Breast epithelium (tissue), 4 donors: ENCODE results near the gene CYREN. TPM values are rescaled to one million over a fixed set of nuclear protein-coding genes. Genes with fewer than 3 reads are reported as not detected.
A peak's percentile ranks its signal among the peaks of the same experiment; 100 is the strongest.
"Not testable (repeated sequence)": the region's sequence is repeated elsewhere in the genome, so short reads cannot be mapped to it uniquely, and the experiment has no call there.

Experiments used
- DNase-seq, 2 donors: peaks; one replicate each; pipeline ENCODE4 v3.0.0-alpha.2; 2019; ENCODE audit warnings: low spot score in 2 of 2
- H3K27ac ChIP-seq, 2 donors: fragments of 200-600 bp; sonication (generic) in 1 of 2; one replicate each; pipeline ENCODE4 v1.5.1; 2016 to 2019; ENCODE audit warnings: mild to moderate bottlenecking in 1 of 2
- H3K27me3 ChIP-seq, 2 donors: fragments of 200-600 bp; sonication (generic) in 1 of 2; one replicate each; pipeline versions ENCODE4 v1.5.1 to v1.6.0; 2017 to 2019; ENCODE audit warnings: control low read depth in 1 of 2, mild to moderate bottlenecking in 1 of 2
- H3K36me3 ChIP-seq: fragments of 200-600 bp; one replicate; pipeline ENCODE4 v1.5.1; 2019
- H3K4me1 ChIP-seq, 2 donors: fragments of 200-600 bp; sonication (generic); one replicate each; pipeline ENCODE4 v1.5.1; 2016 to 2019; ENCODE audit warnings: control low read depth in 1 of 2
- H3K4me3 ChIP-seq, 3 donors: fragments of 200-600 bp; sonication (generic); 1 replicate in 2 of 3; 2 replicates in 1 of 3; pipeline ENCODE4 v1.5.1; 2016 to 2019; ENCODE audit warnings: mild to moderate bottlenecking in 3 of 3, moderate library complexity in 2 of 3
- H3K9me3 ChIP-seq, 2 donors: fragments of 200-600 bp; sonication (generic) in 1 of 2; one replicate each; pipeline ENCODE4 v1.5.1; 2016 to 2019; ENCODE audit warnings: control low read depth in 1 of 2
- CTCF ChIP-seq, 3 donors: fragments of 450-650 bp; IDR thresholded peaks; one replicate each; pipeline ENCODE4 v1.5.1; 2016 to 2017; ENCODE audit warnings: antibody characterized with exemption in 3 of 3, mild to moderate bottlenecking in 3 of 3, moderate library complexity in 3 of 3
- POLR2A ChIP-seq: fragments of 450-650 bp; IDR thresholded peaks from one replicate; pipeline ENCODE4 v1.6.1; 2016; ENCODE audit warnings: antibody characterized with exemption, mild to moderate bottlenecking, moderate library complexity
- POLR2AphosphoS5 ChIP-seq, 3 donors: sonication (generic); formaldehyde crosslinking; IDR thresholded peaks; one replicate each; pipeline ENCODE4 v1.6.1; 2017; ENCODE audit warnings: antibody characterized with exemption in 3 of 3
- intact Hi-C: fragments of 100-400 bp; cut with DNase I; formaldehyde crosslinking; loops from one replicate; pipeline ENCODE4 v1.15.1; 2023; ENCODE audit warnings: low total_unique reads
- total RNA-seq, 3 donors: library from RNA; depleted of rRNA; stranded (reverse); fragments of >200 nt; gene quantifications; one replicate each; pipeline ENCODE4 v1.1.0, GENCODE V29; 2016

The CYREN gene
- total RNA-seq, 3 donors from 2014 or later: 36.8 to 41.6 (median 41.6) TPM

GRCh38 chr7:135178364-135178763 lies 7.9 kb upstream of the CYREN start:
- H3K9me3 ChIP-seq: peaks cover 21 to 29% of the 10 kb centered on the region in 2 donors
- H3K27ac ChIP-seq: peak overlapping the region in 1 of 2 donors; percentile 82
- TF ChIP-seq POLR2A: no peak
- intact Hi-C loops: no loop called here
- peaks cover 0 to 6% of the 10 kb centered on the region in 2 donors for H3K4me1 ChIP-seq
- no peak overlapping the region for H3K4me3 ChIP-seq
- no peaks in the 10 kb centered on the region for H3K27me3 ChIP-seq
- DNase-seq: no peak
- peaks cover 11% of the 10 kb centered on the region for H3K36me3 ChIP-seq

GRCh38 chr7:135177028-135177696 lies 6.7 kb upstream of the CYREN start:
- no peak overlapping the region for H3K4me3 ChIP-seq
- no peaks in the 10 kb centered on the region for H3K27me3 ChIP-seq
- peak in 1 of 3 donors; percentile 70 for TF ChIP-seq POLR2AphosphoS5 (IDR thresholded peaks at IDR 0.05)
- no peak for TF ChIP-seq CTCF (IDR thresholded peaks at IDR 0.05)
- peaks cover 7% of the 10 kb centered on the region for H3K36me3 ChIP-seq
- intact Hi-C loops: no loop called here
- H3K9me3 ChIP-seq: peaks cover 14 to 20% of the 10 kb centered on the region in 2 donors
- peak overlapping the region; percentile 71 to 82 for H3K27ac ChIP-seq
- peak in 1 of 2 donors; percentile 78 for DNase-seq
- peaks cover 0 to 6% of the 10 kb centered on the region in 2 donors for H3K4me1 ChIP-seq

- DNase-seq: peak in 1 of 2 donors; percentile 78
- peak overlapping the region; percentile 71 to 82 for H3K27ac ChIP-seq
- H3K4me1 ChIP-seq: peaks cover 0 to 6% of the 10 kb centered on the region in 2 donors
- H3K27me3 ChIP-seq: no peaks in the 10 kb centered on the region
- intact Hi-C loops: no loop called here
- H3K36me3 ChIP-seq: no peaks in the 10 kb centered on the region
- no peak for TF ChIP-seq POLR2A
- TF ChIP-seq CTCF (IDR thresholded peaks at IDR 0.05): no peak
- no peak for TF ChIP-seq POLR2AphosphoS5 (IDR thresholded peaks at IDR 0.05)
- peaks cover 2 to 8% of the 10 kb centered on the region in 2 donors for H3K9me3 ChIP-seq
- no peak overlapping the region for H3K4me3 ChIP-seq
These were observed 5.4 kb upstream of the CYREN start for GRCh38 chr7:135175931-135176330.

- H3K4me3 ChIP-seq: no peak overlapping the region
- H3K9me3 ChIP-seq: no peaks in the 10 kb centered on the region
- no peak for TF ChIP-seq CTCF (IDR thresholded peaks at IDR 0.05)
- TF ChIP-seq POLR2A: no peak
- TF ChIP-seq POLR2AphosphoS5 (IDR thresholded peaks at IDR 0.05): no peak
- peaks cover 0 to 6% of the 10 kb centered on the region in 2 donors for H3K4me1 ChIP-seq
- no peaks in the 10 kb centered on the region for H3K27me3 ChIP-seq
- H3K36me3 ChIP-seq: no peaks in the 10 kb centered on the region
- intact Hi-C loops: no loop called here
- no peak for DNase-seq
- H3K27ac ChIP-seq: peak overlapping the region in 1 of 2 donors; percentile 82
These were observed 4.4 kb upstream of the CYREN start for GRCh38 chr7:135174941-135175340.

- H3K9me3 ChIP-seq, H3K4me3 ChIP-seq, H3K27ac ChIP-seq, intact Hi-C loops, H3K36me3 ChIP-seq, DNase-seq, H3K27me3 ChIP-seq: not testable (repeated sequence)
- peaks cover 0 to 13% of the 10 kb centered on the region in 2 donors for H3K4me1 ChIP-seq
These were observed 3.4 kb upstream of the CYREN start for GRCh38 chr7:135173916-135174315.

- peak; percentile 67 to 90 for DNase-seq
- H3K9me3 ChIP-seq, H3K36me3 ChIP-seq, intact Hi-C loops, H3K27me3 ChIP-seq: not testable (repeated sequence)
- H3K4me3 ChIP-seq: peak overlapping the region in 2 of 3 donors; percentile 70 to 86
- peak overlapping the region; percentile 94 to 98 for H3K27ac ChIP-seq
- peak in 2 of 3 donors; percentile 48 to 57 for TF ChIP-seq POLR2AphosphoS5 (IDR thresholded peaks at IDR 0.05)
- H3K4me1 ChIP-seq: peaks cover 0 to 20% of the 10 kb centered on the region in 2 donors
These were observed 1.2 kb upstream of the CYREN start for GRCh38 chr7:135171581-135172291.

- Histone ChIP-seq H3K4me3 (peak overlapping the region; percentile 66 to 86 (median 70)), H3K4me1 (peaks cover 0 to 15% of the 10 kb centered on the region in 2 donors), H3K27ac (peak overlapping the region; percentile 94 to 98)
- H3K36me3 ChIP-seq, H3K9me3 ChIP-seq, intact Hi-C loops, DNase-seq, H3K27me3 ChIP-seq: not testable (repeated sequence)
These were observed 533 bp upstream of the CYREN start for GRCh38 chr7:135170998-135171481.
